GM12878 (cell line): ENCODE results near the gene C3orf38. TPM values are rescaled to one million over a fixed set of nuclear protein-coding genes. Genes with fewer than 3 reads are reported as not detected.

Experiments
- ATAC-seq: fragments of 200-7000 bp; cut with Tn5 transposase; 3 replicates; pipeline ENCODE4 v1.9.1; 2020; ENCODE audit warnings: mild to moderate bottlenecking, moderate library complexity
- BruUV-seq: library from RNA; stranded (reverse); fragments of 400-500 nt; replicated peaks from 2 replicates; lab custom pipeline; 2021; lab: Mats Ljungman, UMichigan
- CTCF ChIA-PET: fragments of 300-600 bp; sonication (Branson Sonifier 250); formaldehyde crosslinking; extraction: SDS; loops from one replicate; lab custom pipeline; 2021; ENCODE audit warnings: inconsistent platforms; lab: Yijun Ruan, JAX
- POLR2A ChIA-PET: fragments of 350-600 bp; formaldehyde crosslinking; extraction: SDS; loops from one replicate; lab custom pipeline; 2021; ENCODE audit warnings: inconsistent platforms; lab: Charles Lee
- RAD21 ChIA-PET: fragments of 300-600 bp; sonication (Branson Sonifier 250); formaldehyde crosslinking; loops from one replicate; lab custom pipeline; 2023; ENCODE audit warnings: antibody characterized with exemption; ENCODE audit not compliant: unreplicated experiment; lab: Charles Lee
- SMC1A ChIA-PET: fragments of 300-600 bp; sonication (Branson Sonifier 250); formaldehyde crosslinking; loops from one replicate; lab custom pipeline; 2023; ENCODE audit not compliant: unreplicated experiment, uncharacterized antibody; lab: Charles Lee
- DNase-seq: peaks from one replicate; pipeline ENCODE4 v3.0.0-alpha.2; 2011; ENCODE audit warnings: low read depth, low spot score
- FAIRE-seq: peaks from 3 replicates; lab custom pipeline; 2011; peaks lifted over from hg19 to GRCh38; lab: Jason Lieb, UNC
- H2AFZ ChIP-seq: 2 replicates; pipeline ENCODE4 v1.6.0; 2011; ENCODE audit warnings: low read depth, low read length, control low read depth; ENCODE audit not compliant: control insufficient read depth
- H3K27ac ChIP-seq: 2 replicates; pipeline ENCODE4 v1.5.1; 2011; ENCODE audit warnings: control low read depth; ENCODE audit not compliant: control insufficient read depth, insufficient read depth
- H3K27me3 ChIP-seq, 2 experiments: replicated peaks in 1 of 2; 2 replicates each; pipeline versions ENCODE4 v1.6.0 to v1.6.1; 2011; ENCODE audit warnings: low read length in 1 of 2; ENCODE audit not compliant: control insufficient read depth in 2 of 2, insufficient read depth in 2 of 2
- H3K36me3 ChIP-seq, 2 experiments: 2 replicates each; pipeline ENCODE4 v1.5.1; 2011; ENCODE audit warnings: low read length in 1 of 2; ENCODE audit not compliant: control insufficient read depth in 2 of 2, insufficient read depth in 2 of 2
- H3K4me1 ChIP-seq: 2 replicates; pipeline ENCODE4 v1.6.1; 2011; ENCODE audit warnings: mild to moderate bottlenecking, low read length, moderate library complexity, mixed read lengths; ENCODE audit not compliant: control insufficient read depth, insufficient read depth
- H3K4me2 ChIP-seq: 2 replicates; pipeline ENCODE4 v1.6.0; 2011; ENCODE audit warnings: control low read depth; ENCODE audit not compliant: control insufficient read depth, insufficient read depth
- H3K4me3 ChIP-seq: fragments of 200-600 bp; sonication (generic); 2 replicates; pipeline ENCODE4 v1.5.1; 2016
- H3K79me2 ChIP-seq: 2 replicates; pipeline ENCODE4 v1.6.0; 2011; ENCODE audit warnings: low read length; ENCODE audit not compliant: control insufficient read depth, insufficient read depth
- H3K9ac ChIP-seq: 2 replicates; pipeline ENCODE4 v1.8.0; 2011; ENCODE audit warnings: low read length, control low read depth, mixed read lengths; ENCODE audit not compliant: control insufficient read depth, insufficient read depth
- H3K9me3 ChIP-seq: replicated peaks from 3 replicates; pipeline ENCODE4 v1.5.1; 2011; ENCODE audit warnings: mild to moderate bottlenecking, low read length; ENCODE audit not compliant: control insufficient read depth, insufficient read depth
- H4K20me1 ChIP-seq: 2 replicates; pipeline ENCODE4 v1.6.0; 2011; ENCODE audit not compliant: control insufficient read depth, insufficient read depth
- BACH1 ChIP-seq: fragments of 450-650 bp; IDR thresholded peaks from 2 replicates; pipeline ENCODE4 v1.6.1; 2017; ENCODE audit warnings: mild to moderate bottlenecking, borderline replicate concordance
- CREB1 ChIP-seq: IDR thresholded peaks from 2 replicates; pipeline ENCODE4 v1.6.1; 2012; ENCODE audit warnings: low read depth, mild to moderate bottlenecking, inconsistent platforms
- CREM ChIP-seq: IDR thresholded peaks from 2 replicates; pipeline ENCODE4 v1.6.1; 2014; ENCODE audit warnings: antibody characterized with exemption, low read depth
- EP300 ChIP-seq, 2 experiments: fragments of 150-350 bp in 1 of 2; IDR thresholded peaks; 2 replicates each; pipeline ENCODE4 v1.6.1; 2011 to 2012; ENCODE audit warnings: low read depth in 2 of 2, low read length in 2 of 2, borderline replicate concordance in 1 of 2, improper control_type of control experiment in 1 of 2, inconsistent platforms in 1 of 2; ENCODE audit not compliant: control insufficient read depth in 1 of 2
- EZH2 ChIP-seq: IDR thresholded peaks from 2 replicates; pipeline ENCODE4 v1.6.1; 2012; ENCODE audit warnings: low read depth, mild to moderate bottlenecking, control low read depth, inconsistent platforms, low read length, borderline replicate concordance; ENCODE audit not compliant: control insufficient read depth
- FOXM1 ChIP-seq: IDR thresholded peaks from 2 replicates; pipeline ENCODE4 v1.6.1; 2012; ENCODE audit warnings: low read depth, mild to moderate bottlenecking, inconsistent platforms, low read length, moderate library complexity
- NFYB ChIP-seq: IDR thresholded peaks from 2 replicates; pipeline ENCODE4 v1.6.1; 2011; ENCODE audit warnings: low read depth, mild to moderate bottlenecking, low read length, improper control_type of control experiment, moderate library complexity; ENCODE audit not compliant: insufficient read depth
- POLR2AphosphoS5 ChIP-seq: IDR thresholded peaks from 2 replicates; pipeline ENCODE4 v1.6.1; 2011; ENCODE audit warnings: mild to moderate bottlenecking, low read length, inconsistent platforms
- RAD21 ChIP-seq: IDR thresholded peaks from 2 replicates; pipeline ENCODE4 v1.6.1; 2011; ENCODE audit warnings: mild to moderate bottlenecking, low read depth, low read length, moderate library complexity; ENCODE audit not compliant: insufficient read depth
- SMAD1 ChIP-seq: fragments of 450-650 bp; IDR thresholded peaks from 2 replicates; pipeline ENCODE4 v1.6.1; 2018; ENCODE audit warnings: mild to moderate bottlenecking, low read depth; ENCODE audit not compliant: partially characterized antibody
- SUZ12 ChIP-seq: fragments of 200-600 bp; sonication (generic); IDR thresholded peaks from one replicate; pipeline ENCODE4 v1.6.1; 2018; ENCODE audit warnings: antibody characterized with exemption, mild to moderate bottlenecking; ENCODE audit not compliant: unreplicated experiment
- YBX1 ChIP-seq: fragments of 450-650 bp; IDR thresholded peaks from 2 replicates; pipeline ENCODE4 v1.6.1; 2016; ENCODE audit warnings: antibody characterized with exemption
- ZNF274 ChIP-seq: IDR thresholded peaks from one replicate; pipeline ENCODE4 v1.8.0; 2011; ENCODE audit not compliant: insufficient read length, insufficient read depth
- WGBS: methylation state at CpG from one replicate; pipeline ENCODE4 v1.1.6; 2016; ENCODE audit warnings: low lambda C conversion rate; ENCODE audit not compliant: insufficient replicate concordance, insufficient coverage; ENCODE audit errors: missing lambda C conversion rate; 5-methylcytosine and 5-hydroxymethylcytosine counted together
- in situ Hi-C: fragments of 300-500 bp; cut with MboI; formaldehyde crosslinking; loops from 9 replicates; pipeline ENCODE4 v1.14.3; 2018; ENCODE audit warnings: mixed read lengths
- intact Hi-C: fragments of 100-400 bp; cut with micrococcal nuclease; formaldehyde crosslinking; loops from one replicate; pipeline ENCODE4 v1.14.2; 2022; ENCODE audit not compliant: unreplicated experiment
- polyA plus RNA-seq, 11 experiments: library from polyadenylated mRNA; depleted of rRNA in 4 of 11; unstranded in 6 of 11; stranded (reverse) in 5 of 11; fragments of >200 nt; fragmentation: Nextera tagmentation in 4 of 11; fragmentation: Illumina TruSeq in 1 of 11; extraction: Ambion mirVana in 4 of 11; extraction: Trizol in 1 of 11; gene quantifications; 1 replicate in 1 of 11; 2 replicates in 10 of 11; pipeline versions ENCODE4 v1.2.1 to v1.2.3, GENCODE V29; 2011 to 2016; ENCODE audit warnings: inconsistent platforms in 2 of 11, missing spikeins in 2 of 11, low read depth in 1 of 11
- total RNA-seq, 4 experiments: library from RNA; depleted of rRNA in 3 of 4; stranded (reverse); fragments of >200 nt in 3 of 4; fragmentation: Illumina TruSeq in 1 of 4; extraction: Trizol in 1 of 4; gene quantifications; 2 replicates each; pipeline versions ENCODE4 v1.2.1 to v1.2.3, GENCODE V29; 2013 to 2021
- TF ChIP-seq, protein P1 (sequence below): fragments of 450-650 bp; IDR thresholded peaks from 2 replicates; pipeline ENCODE4 v1.6.1; 2014; ENCODE audit warnings: mild to moderate bottlenecking
- TF ChIP-seq, protein P2 (sequence below): IDR thresholded peaks from 2 replicates; pipeline ENCODE4 v1.6.1; 2011; ENCODE audit warnings: mild to moderate bottlenecking, low read depth, low read length, moderate library complexity; ENCODE audit not compliant: insufficient replicate concordance

The C3orf38 gene
- total and polyA plus RNA-seq, 10 of the 15 experiments (the other 5 are each of a cell fraction or from before 2014, with no cell fraction given): 23.0 to 47.9 (median 31.5) TPM

DNA sequence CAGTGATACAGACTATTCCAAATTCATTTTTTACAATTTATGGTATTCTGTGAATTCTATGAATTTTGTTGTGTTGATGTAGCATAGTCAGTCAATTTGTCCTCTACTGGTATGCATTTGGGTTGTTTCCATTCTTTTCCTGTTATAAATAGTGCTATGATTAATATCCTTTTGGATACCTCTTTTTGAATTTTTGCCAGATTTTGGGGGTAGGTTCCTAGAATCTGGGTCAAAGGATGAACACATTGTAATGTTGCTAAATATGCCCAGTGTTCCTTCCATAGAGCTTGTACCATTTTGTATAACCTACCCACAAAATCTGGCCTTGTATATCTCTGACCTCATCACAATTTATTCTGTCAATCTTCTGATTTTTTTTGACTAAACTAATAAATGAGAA, 44.4 kb upstream of the C3orf38 start (continued):
- TF ChIP-seq, protein P1, sequence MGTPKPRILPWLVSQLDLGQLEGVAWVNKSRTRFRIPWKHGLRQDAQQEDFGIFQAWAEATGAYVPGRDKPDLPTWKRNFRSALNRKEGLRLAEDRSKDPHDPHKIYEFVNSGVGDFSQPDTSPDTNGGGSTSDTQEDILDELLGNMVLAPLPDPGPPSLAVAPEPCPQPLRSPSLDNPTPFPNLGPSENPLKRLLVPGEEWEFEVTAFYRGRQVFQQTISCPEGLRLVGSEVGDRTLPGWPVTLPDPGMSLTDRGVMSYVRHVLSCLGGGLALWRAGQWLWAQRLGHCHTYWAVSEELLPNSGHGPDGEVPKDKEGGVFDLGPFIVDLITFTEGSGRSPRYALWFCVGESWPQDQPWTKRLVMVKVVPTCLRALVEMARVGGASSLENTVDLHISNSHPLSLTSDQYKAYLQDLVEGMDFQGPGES: no peak
- TF ChIP-seq EP300 (IDR thresholded peaks at IDR 0.05; ENCODE audit: borderline replicate concordance in 1 of 2, control insufficient read depth in 1 of 2, low read depth in 2 of 2, low read length in 2 of 2) (no peak), BACH1 (no peak), FOXM1 (no peak), YBX1 (no peak), POLR2AphosphoS5 (no peak), SUZ12 (no peak), CREB1 (no peak)
- TF ChIP-seq, protein P2, sequence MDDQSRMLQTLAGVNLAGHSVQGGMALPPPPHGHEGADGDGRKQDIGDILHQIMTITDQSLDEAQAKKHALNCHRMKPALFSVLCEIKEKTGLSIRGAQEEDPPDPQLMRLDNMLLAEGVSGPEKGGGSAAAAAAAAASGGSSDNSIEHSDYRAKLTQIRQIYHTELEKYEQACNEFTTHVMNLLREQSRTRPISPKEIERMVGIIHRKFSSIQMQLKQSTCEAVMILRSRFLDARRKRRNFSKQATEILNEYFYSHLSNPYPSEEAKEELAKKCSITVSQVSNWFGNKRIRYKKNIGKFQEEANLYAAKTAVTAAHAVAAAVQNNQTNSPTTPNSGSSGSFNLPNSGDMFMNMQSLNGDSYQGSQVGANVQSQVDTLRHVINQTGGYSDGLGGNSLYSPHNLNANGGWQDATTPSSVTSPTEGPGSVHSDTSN: no peak

DNA sequence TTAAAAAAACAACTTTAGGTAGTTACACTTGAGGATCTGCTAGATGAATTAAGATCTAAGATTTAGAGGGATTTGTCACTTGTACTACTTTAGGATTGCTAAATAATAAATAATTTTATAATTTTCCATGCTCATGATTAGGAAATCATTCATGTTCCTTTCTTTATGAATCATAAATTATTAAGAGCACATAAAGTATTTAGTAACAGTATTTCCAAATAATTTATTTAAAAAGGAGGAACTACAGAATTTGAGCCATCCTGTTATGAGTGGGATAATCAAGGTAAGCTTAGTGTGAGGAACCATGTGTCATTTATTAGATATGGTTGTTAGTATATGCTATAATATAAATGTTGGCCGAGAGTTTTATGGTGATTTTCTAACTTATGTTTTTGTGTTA, 37.5 kb upstream of the C3orf38 start:
- in situ Hi-C loops: no loop called here
- TF ChIP-seq RAD21 (no peak), NFYB (no peak), CREM (no peak), SMAD1 (no peak), EZH2 (no peak), ZNF274 (no peak)
- TF ChIP-seq, all 136 proteins: peak for 0
- Histone ChIP-seq H3K4me1 (no peaks in the 10 kb centered on the region), H3K9ac (no peak overlapping the region), H4K20me1 (no peaks in the 10 kb centered on the region), H3K4me3 (no peak overlapping the region), H3K4me2 (no peak overlapping the region), H3K27ac (no peak overlapping the region), H3K27me3 (no peaks in the 10 kb centered on the region), H3K79me2 (no peaks in the 10 kb centered on the region; the same call in none of the 2 replicates), H3K36me3 (no peaks in the 10 kb centered on the region; a peak in 1 of 4 replicates), H3K9me3 (no peaks in the 10 kb centered on the region), H2AFZ (no peak overlapping the region)
- DNase-seq: no peak
- WGBS: 100% methylated on average over 1 of the region's 1 CpG
- BruUV-seq: no TSS peak
- ChIA-PET SMC1A (interaction anchor here (0.8 to 4.2 kb wide), 14 partner anchors 12 to 853 kb away, joined by 3 to 28 read pairs (median 4); no protein-coding TSS in a partner anchor), POLR2A (interaction anchor here (0.8 to 1.6 kb wide), 2 partner anchors 11 to 35 kb away, joined by 3 read pairs; no protein-coding TSS in a partner anchor), RAD21 (interaction anchor here (0.8 to 3.2 kb wide), 7 partner anchors 11 to 107 kb away, joined by 3 to 24 read pairs (median 5); no protein-coding TSS in a partner anchor), CTCF (interaction anchor here (1.0 to 3.2 kb wide), 30 partner anchors 9 to 852 kb away, joined by 3 to 44 read pairs (median 8); partner anchors contain the start of genes CGGBP1 and ZNF654)
- peak; percentile 18 for FAIRE-seq
- intact Hi-C loops: loop anchor here (2.0 to 5.0 kb wide), 4 partner anchors 70 to 815 kb away; no protein-coding TSS in a partner anchor
- no peak; the same call in 2 of the 3 replicates for ATAC-seq
